Activated T-helper 1 cell treated with anti-CD3 and anti-CD28 coated beads, Interleukin-12 subunit alpha, Interleukin-12 subunit beta, Interleukin-2, Interleukin-4 antibody, amounts not matched to agents 30 ng/mL and 10 ng/mL and 1 ng/mL, durations not matched to agents 14 hours and 24 hours and 36 hours (primary cell): ENCODE measurements around the gene FAM168A. TPM values are rescaled to one million over a fixed set of nuclear protein-coding genes. Genes with fewer than 3 reads are reported as not detected.
A peak's percentile ranks its signal among the peaks of the same experiment; 100 is the strongest.

ENCODE experiments used
- DNase-seq: peaks from one replicate; pipeline ENCODE4 v3.0.0; 2021; ENCODE audit warnings: low spot score
- H3K27ac Mint-ChIP-seq: one replicate; pipeline ENCODE4 v1.8.0; 2021; ENCODE audit warnings: mild to moderate bottlenecking, mixed read lengths
- H3K27me3 Mint-ChIP-seq: one replicate; pipeline ENCODE4 v1.8.0; 2022; ENCODE audit warnings: mild to moderate bottlenecking, moderate library complexity, mixed read lengths; ENCODE audit not compliant: insufficient read depth
- H3K36me3 Mint-ChIP-seq: one replicate; pipeline ENCODE4 v1.8.0; 2021; ENCODE audit warnings: low read depth, mixed read lengths
- H3K4me1 Mint-ChIP-seq: one replicate; pipeline ENCODE4 v1.8.0; 2021; ENCODE audit warnings: low read depth, mixed read lengths
- H3K4me3 Mint-ChIP-seq: one replicate; pipeline ENCODE4 v1.8.0; 2021; ENCODE audit warnings: mild to moderate bottlenecking, moderate library complexity, mixed read lengths
- H3K9me3 Mint-ChIP-seq: one replicate; pipeline ENCODE4 v1.8.0; 2021; ENCODE audit warnings: mixed read lengths
- intact Hi-C: fragments of 100-400 bp; cut with micrococcal nuclease; formaldehyde crosslinking; loops from one replicate; pipeline ENCODE4 v1.15.1; 2024
- total RNA-seq: library from RNA; stranded (reverse); gene quantifications from 2 replicates; pipeline ENCODE4 v1.2.3, GENCODE V29; 2022

The FAM168A gene
- total RNA-seq, 1 donor from 2014 or later, result 19.4 TPM

- intact Hi-C loops, result no loop called here
- H3K27me3 Mint-ChIP-seq, result peaks cover 2% of the 10 kb centered on the region
- no peaks in the 10 kb centered on the region for H3K9me3 Mint-ChIP-seq
- no peak overlapping the region for H3K4me3 Mint-ChIP-seq
- H3K4me1 Mint-ChIP-seq, result peaks cover 13% of the 10 kb centered on the region
- peaks cover 2% of the 10 kb centered on the region for H3K36me3 Mint-ChIP-seq
- no peak overlapping the region for H3K27ac Mint-ChIP-seq
- DNase-seq, result no peak
These were observed 235.7 kb downstream of the FAM168A start for GRCh38 chr11:73361953-73362776.

DNA sequence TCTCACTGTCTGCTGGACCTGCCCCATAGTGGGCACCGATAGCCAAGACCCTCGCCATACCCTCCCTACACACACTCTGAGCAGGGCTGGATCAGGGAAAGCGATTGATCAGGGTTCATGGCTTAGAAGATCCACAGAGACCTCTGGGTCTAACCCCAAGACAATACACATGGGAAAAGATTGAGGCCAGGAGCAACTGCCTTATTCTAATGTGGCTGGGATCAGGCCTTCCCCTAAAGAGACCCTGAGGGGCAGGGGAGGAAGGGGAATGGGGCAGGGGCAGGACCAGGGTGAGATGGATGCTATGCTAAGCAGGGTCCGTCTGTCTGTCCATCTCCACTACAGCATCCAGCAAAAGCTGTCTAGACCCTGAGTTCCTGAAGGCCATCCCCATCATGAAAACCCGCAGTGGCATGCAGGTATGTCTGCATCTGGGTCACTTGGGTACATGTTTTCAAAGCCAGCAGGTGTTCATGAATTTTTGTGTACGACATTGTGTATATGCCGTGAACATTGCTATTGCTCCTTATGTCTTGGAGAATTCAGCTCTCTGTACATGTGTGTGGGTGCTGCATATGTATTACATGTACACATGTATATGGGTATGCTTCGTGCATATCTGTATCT, 237.1 kb downstream of the FAM168A start:
- no peak for DNase-seq
- intact Hi-C loops, result no loop called here

DNA sequence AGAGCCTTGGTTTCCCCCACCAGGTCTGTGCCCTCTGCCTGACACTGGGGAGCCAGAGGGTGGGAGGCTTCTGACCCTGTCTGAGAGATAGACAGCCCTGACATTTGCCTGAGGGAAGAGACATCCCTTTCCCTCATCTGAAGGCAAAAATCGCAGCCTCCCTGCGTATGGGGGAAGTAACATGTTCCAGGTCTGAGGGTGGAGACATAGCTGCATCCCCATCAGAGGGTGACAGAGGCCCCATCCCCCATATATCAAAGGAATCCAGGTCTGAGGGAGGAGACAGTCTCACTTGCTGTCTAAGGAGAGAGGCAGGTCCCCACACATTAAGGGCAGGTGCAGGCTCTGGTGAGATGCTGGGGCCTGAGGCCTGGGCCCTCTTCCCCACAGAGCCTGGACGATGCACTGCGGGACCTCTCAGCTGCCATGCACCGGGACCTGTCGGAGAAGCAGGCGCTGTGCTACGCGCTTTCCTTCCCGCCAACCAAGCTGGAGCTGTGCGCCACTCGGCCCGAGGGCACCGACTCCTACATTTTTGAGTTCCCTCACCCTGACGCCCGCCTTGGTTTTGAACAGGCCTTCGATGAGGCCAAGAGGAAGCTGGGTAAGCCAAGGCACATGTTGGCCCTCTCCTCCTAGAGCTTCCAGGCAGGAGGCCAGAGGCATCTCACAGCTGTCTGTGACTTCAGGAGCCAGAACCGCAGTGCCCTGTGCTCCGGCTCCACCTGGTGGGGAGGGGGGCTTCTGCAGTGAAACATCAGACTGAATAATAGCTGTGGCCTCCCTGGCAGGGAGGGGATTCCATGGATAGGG, 237.8 kb downstream of the FAM168A start:
- no peaks in the 10 kb centered on the region for H3K9me3 Mint-ChIP-seq
- no peaks in the 10 kb centered on the region for H3K36me3 Mint-ChIP-seq
- DNase-seq, result no peak
- H3K4me3 Mint-ChIP-seq, result no peak overlapping the region
- no peaks in the 10 kb centered on the region for H3K4me1 Mint-ChIP-seq
- H3K27ac Mint-ChIP-seq, result no peak overlapping the region
- intact Hi-C loops, result no loop called here
- H3K27me3 Mint-ChIP-seq, result peaks cover 2% of the 10 kb centered on the region

More for the DNA sequence above, 237.1 kb downstream of the FAM168A start:
- no peaks in the 10 kb centered on the region for H3K36me3 Mint-ChIP-seq
- H3K4me1 Mint-ChIP-seq, result peaks cover 3% of the 10 kb centered on the region
- no peak overlapping the region for H3K4me3 Mint-ChIP-seq
- H3K27me3 Mint-ChIP-seq, result peaks cover 2% of the 10 kb centered on the region
- H3K9me3 Mint-ChIP-seq, result no peaks in the 10 kb centered on the region
- no peak overlapping the region for H3K27ac Mint-ChIP-seq

- Mint-ChIP-seq H3K27ac (no peak overlapping the region), H3K4me3 (no peak overlapping the region), H3K9me3 (no peaks in the 10 kb centered on the region), H3K27me3 (peaks cover 4% of the 10 kb centered on the region), H3K4me1 (no peaks in the 10 kb centered on the region), H3K36me3 (no peaks in the 10 kb centered on the region)
- no peak for DNase-seq
- intact Hi-C loops, result no loop called here
These were observed 238.6 kb downstream of the FAM168A start for GRCh38 chr11:73359341-73359740.

- intact Hi-C loops, result no loop called here
- Mint-ChIP-seq H3K27me3 (peaks cover 4% of the 10 kb centered on the region), H3K36me3 (no peaks in the 10 kb centered on the region), H3K4me3 (no peak overlapping the region), H3K27ac (no peak overlapping the region), H3K9me3 (no peaks in the 10 kb centered on the region), H3K4me1 (peaks cover 7% of the 10 kb centered on the region)
- DNase-seq, result no peak
These were observed 239.8 kb downstream of the FAM168A start for GRCh38 chr11:73358071-73358470.

DNA sequence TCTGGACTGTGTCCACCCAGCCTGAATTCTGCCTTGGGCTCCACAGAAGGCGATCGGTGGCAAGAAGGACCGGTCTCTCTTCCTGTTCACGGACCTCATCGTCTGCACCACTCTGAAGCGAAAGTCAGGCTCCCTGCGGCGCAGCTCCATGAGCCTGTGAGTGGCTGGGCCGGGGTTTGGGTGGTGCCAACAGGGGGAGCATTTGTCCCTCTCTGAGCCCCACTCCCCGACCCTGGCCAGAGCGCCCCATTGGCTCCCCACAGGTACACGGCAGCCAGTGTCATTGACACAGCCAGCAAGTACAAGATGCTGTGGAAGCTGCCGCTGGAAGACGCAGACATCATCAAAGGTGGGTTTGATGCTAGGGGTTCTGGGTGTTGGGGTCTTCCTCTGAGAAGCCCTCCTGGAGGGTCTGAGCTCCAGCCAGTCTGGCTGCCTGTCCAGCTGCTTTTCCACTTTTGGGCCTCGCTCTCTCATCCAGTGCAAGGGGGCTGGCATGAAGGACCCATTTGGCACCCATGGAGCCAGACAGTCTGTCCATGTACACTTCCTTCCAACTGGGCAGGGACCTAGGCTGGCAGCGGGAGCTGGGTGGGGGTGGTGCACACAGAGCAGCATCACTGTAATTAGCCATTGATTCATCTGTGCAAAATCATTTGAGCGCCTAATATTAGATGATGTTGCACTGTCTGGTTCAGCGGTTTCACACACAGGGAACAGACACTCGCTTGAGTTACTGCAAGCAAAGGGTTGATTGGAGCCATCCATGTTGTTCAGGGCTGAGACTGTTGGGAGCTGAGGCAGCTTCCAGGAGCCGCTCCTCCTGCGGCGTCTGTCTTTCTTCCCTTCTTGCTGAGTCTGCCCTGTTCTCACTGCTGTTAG, 240.7 kb downstream of the FAM168A start:
- Mint-ChIP-seq H3K36me3 (no peaks in the 10 kb centered on the region), H3K9me3 (no peaks in the 10 kb centered on the region), H3K27ac (no peak overlapping the region), H3K4me1 (peaks cover 7% of the 10 kb centered on the region), H3K4me3 (no peak overlapping the region), H3K27me3 (peaks cover 6% of the 10 kb centered on the region)
- DNase-seq, result no peak
- intact Hi-C loops, result no loop called here

DNA sequence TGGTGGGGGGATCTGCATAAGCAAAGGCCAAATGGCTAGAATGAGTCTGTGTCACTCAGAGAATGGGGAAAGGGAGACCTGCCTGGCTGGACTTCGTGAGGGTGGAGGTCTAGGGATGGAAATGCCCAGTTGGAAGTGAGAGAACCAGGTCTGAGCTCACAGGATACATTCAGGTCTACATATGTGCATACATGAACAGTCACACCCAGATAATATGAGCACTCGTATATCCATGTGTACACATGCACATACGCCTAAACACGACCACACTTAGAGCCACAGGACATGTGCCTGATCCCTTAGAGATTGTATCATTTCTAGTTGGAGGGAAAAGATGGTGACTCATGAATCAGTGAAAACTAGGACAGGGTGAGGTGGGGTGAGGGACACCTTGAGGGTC, 242.8 kb downstream of the FAM168A start:
- intact Hi-C loops, result no loop called here
- Mint-ChIP-seq H3K27me3 (peaks cover 6% of the 10 kb centered on the region), H3K27ac (no peak overlapping the region), H3K4me3 (no peak overlapping the region), H3K36me3 (no peaks in the 10 kb centered on the region), H3K4me1 (peaks cover 22% of the 10 kb centered on the region), H3K9me3 (no peaks in the 10 kb centered on the region)
- no peak for DNase-seq

DNA sequence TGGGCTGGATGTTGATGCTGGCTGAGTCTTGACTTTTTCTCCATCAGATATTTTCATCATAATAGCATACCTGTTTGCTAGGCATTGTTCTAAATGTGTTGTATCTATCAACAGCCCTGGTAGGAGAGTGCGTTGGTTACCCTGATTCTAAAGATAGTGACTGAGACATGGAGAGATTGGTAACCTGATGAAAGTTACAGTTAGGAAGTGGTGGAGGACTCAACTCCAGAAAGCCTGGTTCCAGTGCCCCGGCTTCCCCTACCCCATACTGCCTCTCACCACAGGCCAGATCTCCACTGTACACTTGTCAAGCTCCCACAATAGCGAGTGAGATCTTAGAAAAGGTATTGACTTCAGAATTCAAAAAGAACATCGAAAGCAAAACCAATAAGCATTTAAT, 244.5 kb downstream of the FAM168A start:
- intact Hi-C loops, result no loop called here
- no peak overlapping the region for H3K27ac Mint-ChIP-seq
- H3K27me3 Mint-ChIP-seq, result peaks cover 4% of the 10 kb centered on the region
- no peak overlapping the region for H3K4me3 Mint-ChIP-seq
- DNase-seq, result no peak
- H3K9me3 Mint-ChIP-seq, result no peaks in the 10 kb centered on the region
- no peaks in the 10 kb centered on the region for H3K36me3 Mint-ChIP-seq
- H3K4me1 Mint-ChIP-seq, result peaks cover 23% of the 10 kb centered on the region

DNA sequence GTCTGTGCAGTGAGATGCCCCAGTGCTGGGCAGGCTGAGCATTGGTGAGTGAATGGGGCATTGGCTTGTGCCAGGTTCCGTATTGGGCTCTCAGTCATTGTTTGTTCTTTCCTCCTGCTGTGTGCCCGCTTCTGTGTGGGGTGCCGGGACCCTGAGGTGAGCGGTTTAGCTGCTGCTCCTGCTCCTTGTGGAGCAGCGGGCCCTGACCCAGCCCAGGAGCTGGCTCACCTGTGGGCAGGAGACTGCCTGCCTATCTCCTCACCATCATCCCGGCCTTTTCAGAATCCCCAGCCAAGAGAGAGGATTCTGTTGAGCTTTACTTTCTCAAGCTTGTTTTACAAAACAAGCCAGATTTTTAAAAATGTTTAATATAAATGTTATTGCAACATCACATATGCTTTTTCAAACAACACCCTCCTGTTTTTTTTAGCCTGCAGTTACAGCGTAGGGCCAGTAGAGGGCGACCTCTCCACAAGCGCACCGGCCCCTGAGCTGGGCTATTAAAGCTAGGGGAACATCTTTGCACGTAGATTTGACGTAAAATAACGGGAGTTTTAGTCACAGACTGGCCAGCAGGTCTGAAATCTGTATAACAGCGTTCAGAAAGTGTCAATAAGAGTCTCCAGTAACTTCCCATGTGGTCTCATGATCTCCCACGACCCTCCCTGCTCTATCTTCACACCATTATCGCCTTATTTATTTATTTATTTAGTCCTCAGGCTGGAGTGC, 246.8 kb downstream of the FAM168A start:
- H3K27ac Mint-ChIP-seq, result no peak overlapping the region
- peaks cover 8% of the 10 kb centered on the region for H3K27me3 Mint-ChIP-seq
- no peak overlapping the region for H3K4me3 Mint-ChIP-seq
- H3K9me3 Mint-ChIP-seq, result no peaks in the 10 kb centered on the region
- intact Hi-C loops, result loop anchor here (1.0 kb wide), 4 partner anchors 25 to 310 kb away; partner anchors contain the start of genes ARHGEF17 and RELT
- DNase-seq, result peak; percentile 46
- no peaks in the 10 kb centered on the region for H3K36me3 Mint-ChIP-seq
- peaks cover 23% of the 10 kb centered on the region for H3K4me1 Mint-ChIP-seq
